Measurements from ENCODE around the gene DVL3. TPM values are rescaled to one million over a fixed set of nuclear protein-coding genes. Genes with fewer than 3 reads are reported as not detected.

Gene DVL3
- total and polyA plus RNA-seq, 8 donors, result 62.5 to 106 (median 96.5) TPM

- no peak for TF ChIP-seq CTCF (IDR thresholded peaks at IDR 0.05)
- ATAC-seq (no peak), DNase-seq (no peak)
- Histone ChIP-seq H3K27ac (peak overlapping the region in 1 of 2 donors; percentile 87), H3K9me3 (no peaks in the 10 kb centered on the region), H3K27me3 (no peaks in the 10 kb centered on the region), H3K36me3 (peaks cover 5 to 73% of the 10 kb centered on the region in 2 donors), H3K4me1 (peaks cover 12 to 35% of the 10 kb centered on the region in 2 donors), H3K4me3 (peak overlapping the region; percentile 82 to 89)
- intact Hi-C loops (cut with DNase I), result no loop called here
These were observed 31.7 kb downstream of the DVL3 start for GRCh38 chr3:184186902-184187207.

GRCh38 chr3:184188080-184188479 lies 32.9 kb downstream of the DVL3 start:
- H3K27ac ChIP-seq, result no peak overlapping the region
- TF ChIP-seq CTCF (IDR thresholded peaks at IDR 0.05), result no peak
- H3K27me3 ChIP-seq, result no peaks in the 10 kb centered on the region
- H3K36me3 ChIP-seq, result peaks cover 0 to 73% of the 10 kb centered on the region in 2 donors
- no peaks in the 10 kb centered on the region for H3K9me3 ChIP-seq
- H3K4me1 ChIP-seq, result peaks cover 12 to 35% of the 10 kb centered on the region in 2 donors
- H3K4me3 ChIP-seq, result no peak overlapping the region
- intact Hi-C loops (cut with DNase I), result no loop called here
- no peak for DNase-seq
- ATAC-seq, result no peak

DNA sequence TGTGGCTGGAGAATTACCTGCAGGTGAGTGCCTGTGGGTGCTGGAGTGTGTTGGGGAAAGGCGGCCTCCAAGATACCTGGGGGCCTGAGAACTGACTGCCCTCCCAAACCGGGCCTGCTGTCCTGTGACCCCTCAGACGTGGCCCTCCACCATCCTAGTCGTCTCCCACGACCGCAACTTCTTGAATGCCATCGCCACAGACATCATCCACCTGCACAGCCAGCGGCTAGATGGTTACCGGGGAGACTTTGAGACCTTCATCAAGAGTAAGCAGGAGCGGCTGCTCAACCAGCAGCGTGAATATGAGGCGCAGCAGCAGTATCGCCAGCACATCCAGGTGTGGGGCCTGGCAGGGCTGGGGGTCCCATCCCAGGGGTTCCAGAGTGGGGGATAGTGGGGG lies 34.2 kb downstream of the DVL3 start:
- intact Hi-C loops (cut with DNase I), result no loop called here
- TF ChIP-seq CTCF (IDR thresholded peaks at IDR 0.05), result no peak
- Histone ChIP-seq H3K9me3 (no peaks in the 10 kb centered on the region), H3K27ac (no peak overlapping the region), H3K4me3 (no peak overlapping the region), H3K4me1 (peaks cover 12 to 35% of the 10 kb centered on the region in 2 donors), H3K27me3 (no peaks in the 10 kb centered on the region), H3K36me3 (peaks cover 0 to 73% of the 10 kb centered on the region in 2 donors)
- ATAC-seq (no peak), DNase-seq (peak in 1 of 4 donors; percentile 39)

DNA sequence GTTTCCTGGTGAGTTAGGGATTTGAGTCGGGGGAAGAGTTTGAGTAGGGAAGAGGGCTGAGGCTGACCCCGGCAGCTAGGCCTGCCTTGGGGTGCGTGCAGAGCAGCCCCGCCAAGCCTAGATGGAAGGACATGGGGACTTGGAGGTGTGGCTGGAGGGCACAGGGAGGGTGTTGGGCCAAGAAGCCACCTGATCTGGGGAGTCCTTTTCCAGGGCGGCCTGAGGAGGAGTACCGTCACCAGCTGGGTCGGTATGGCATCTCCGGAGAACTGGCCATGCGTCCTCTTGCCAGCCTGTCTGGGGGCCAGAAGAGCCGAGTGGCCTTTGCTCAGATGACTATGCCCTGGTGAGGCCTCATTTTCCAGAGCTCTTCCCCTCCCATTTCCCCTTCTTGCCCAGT lies 37.7 kb downstream of the DVL3 start:
- H3K27ac ChIP-seq, result no peak overlapping the region
- no peaks in the 10 kb centered on the region for H3K27me3 ChIP-seq
- no peaks in the 10 kb centered on the region for H3K9me3 ChIP-seq
- TF ChIP-seq CTCF (IDR thresholded peaks at IDR 0.05), result no peak
- intact Hi-C loops (cut with DNase I), result no loop called here
- peaks cover 0 to 13% of the 10 kb centered on the region in 2 donors for H3K4me1 ChIP-seq
- peaks cover 0 to 88% of the 10 kb centered on the region in 2 donors for H3K36me3 ChIP-seq
- no peak overlapping the region for H3K4me3 ChIP-seq
- ATAC-seq (no peak), DNase-seq (peak in 1 of 4 donors; percentile 54)

DNA sequence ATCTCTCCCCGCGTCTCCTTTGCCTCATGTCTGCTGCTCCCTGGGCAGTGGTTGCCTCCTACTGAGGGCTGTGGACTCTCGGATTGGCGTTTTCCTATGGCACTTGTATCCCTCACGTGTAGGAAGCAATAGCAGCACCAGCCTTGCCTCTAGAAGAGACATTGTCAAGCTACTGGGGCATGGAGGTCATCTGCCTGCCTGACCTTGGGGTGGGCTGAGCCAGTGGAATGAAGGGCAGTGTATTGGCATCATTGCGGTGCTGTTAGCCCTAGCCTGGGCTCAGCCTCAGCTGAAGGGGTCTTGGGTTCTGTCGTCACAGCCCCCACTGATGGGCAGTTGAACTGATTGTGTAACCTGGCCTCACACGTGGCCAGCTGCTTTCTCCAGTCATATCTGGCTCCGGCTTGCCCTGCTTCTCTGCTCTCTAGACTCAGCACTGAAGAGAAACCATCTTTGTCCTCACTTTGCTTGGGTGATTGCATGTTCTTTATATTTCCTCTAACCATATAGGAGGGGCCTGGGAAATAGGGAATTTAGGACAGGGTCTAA lies 38.9 kb downstream of the DVL3 start:
- ATAC-seq, result no peak
- DNase-seq, result peak in 1 of 4 donors; percentile 30
- no peak for TF ChIP-seq CTCF (IDR thresholded peaks at IDR 0.05)
- Histone ChIP-seq H3K27ac (no peak overlapping the region), H3K4me1 (peaks cover 0 to 1% of the 10 kb centered on the region in 2 donors), H3K36me3 (peaks cover 0 to 77% of the 10 kb centered on the region in 2 donors), H3K27me3 (no peaks in the 10 kb centered on the region), H3K9me3 (no peaks in the 10 kb centered on the region), H3K4me3 (no peak overlapping the region)
- intact Hi-C loops (cut with DNase I), result no loop called here

All from left lung (tissue), 10 donors.